ACHN (cell line): ENCODE results near the gene PIM1.
"Not testable (repeated sequence)": the region's sequence is repeated elsewhere in the genome, so short reads cannot be mapped to it uniquely, and the experiment has no call there.

ENCODE experiments used
- DNase-seq: peaks from one replicate; pipeline ENCODE4 v3.0.0-alpha.2; 2015
- in situ Hi-C: cut with HindIII; loops from 2 replicates; pipeline ENCODE4 v1.10.0; 2017; ENCODE audit warnings: low sequenced_read_pairs, low pct_ligation_motif_present, low pct_unique_long_range_greater_than_20kb

PIM1 gene

DNA sequence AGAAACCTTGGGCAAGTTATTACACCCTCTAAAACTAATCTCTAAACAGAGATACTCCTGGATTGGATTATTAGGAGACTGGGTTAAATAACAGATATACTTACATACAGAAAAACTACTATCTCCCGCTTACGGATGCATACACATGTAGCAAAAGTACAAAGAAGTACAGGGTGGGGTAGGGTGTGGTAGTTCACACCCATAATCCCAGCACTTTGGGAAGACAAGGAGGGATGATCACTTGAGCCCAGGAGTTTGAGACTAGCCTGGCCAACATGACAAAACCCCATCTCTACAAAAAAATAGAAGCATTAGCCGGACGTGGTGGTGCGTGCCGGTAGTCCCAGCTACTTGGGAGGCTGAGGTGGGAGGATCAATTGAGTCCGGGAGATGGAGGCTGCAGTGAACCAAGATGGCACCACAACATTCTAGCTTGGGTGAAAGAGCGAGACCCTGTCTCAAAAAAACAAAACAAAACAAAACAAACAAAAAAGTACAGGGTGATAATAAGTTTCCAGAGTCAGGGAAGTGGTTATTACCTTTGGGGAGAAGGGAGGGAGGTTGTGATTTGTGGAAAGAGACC is 8.1 kb downstream of the PIM1 start:
- in situ Hi-C loops: no loop called here
- no peak for DNase-seq

DNA sequence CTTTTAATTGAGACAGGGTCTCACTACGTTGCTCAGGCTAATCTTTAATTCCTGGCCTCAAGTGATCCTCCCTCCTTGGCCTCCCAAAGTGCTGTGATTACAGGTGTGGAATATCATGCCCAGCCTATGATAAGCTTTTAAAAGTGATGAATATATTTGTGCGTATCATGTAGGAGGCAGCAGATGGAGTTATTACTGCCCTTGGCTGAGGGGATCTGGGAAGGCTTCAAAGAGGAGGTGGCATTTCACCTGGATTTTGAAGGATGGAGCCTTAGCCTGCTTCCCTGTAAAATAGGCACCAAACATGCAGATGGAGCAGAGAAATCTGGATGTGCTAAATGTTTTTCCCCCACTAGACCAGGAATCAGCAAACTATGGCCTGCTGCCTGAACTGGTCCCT is 10.1 kb downstream of the PIM1 start:
- in situ Hi-C loops: no loop called here
- no peak for DNase-seq

- in situ Hi-C loops, DNase-seq: not testable (repeated sequence)
Measured at GRCh38 chr6:37180610-37181009, 10.7 kb downstream of the PIM1 start.

GRCh38 chr6:37182736-37183590 is 13.0 kb downstream of the PIM1 start:
- in situ Hi-C loops: no loop called here
- DNase-seq: no peak

DNA sequence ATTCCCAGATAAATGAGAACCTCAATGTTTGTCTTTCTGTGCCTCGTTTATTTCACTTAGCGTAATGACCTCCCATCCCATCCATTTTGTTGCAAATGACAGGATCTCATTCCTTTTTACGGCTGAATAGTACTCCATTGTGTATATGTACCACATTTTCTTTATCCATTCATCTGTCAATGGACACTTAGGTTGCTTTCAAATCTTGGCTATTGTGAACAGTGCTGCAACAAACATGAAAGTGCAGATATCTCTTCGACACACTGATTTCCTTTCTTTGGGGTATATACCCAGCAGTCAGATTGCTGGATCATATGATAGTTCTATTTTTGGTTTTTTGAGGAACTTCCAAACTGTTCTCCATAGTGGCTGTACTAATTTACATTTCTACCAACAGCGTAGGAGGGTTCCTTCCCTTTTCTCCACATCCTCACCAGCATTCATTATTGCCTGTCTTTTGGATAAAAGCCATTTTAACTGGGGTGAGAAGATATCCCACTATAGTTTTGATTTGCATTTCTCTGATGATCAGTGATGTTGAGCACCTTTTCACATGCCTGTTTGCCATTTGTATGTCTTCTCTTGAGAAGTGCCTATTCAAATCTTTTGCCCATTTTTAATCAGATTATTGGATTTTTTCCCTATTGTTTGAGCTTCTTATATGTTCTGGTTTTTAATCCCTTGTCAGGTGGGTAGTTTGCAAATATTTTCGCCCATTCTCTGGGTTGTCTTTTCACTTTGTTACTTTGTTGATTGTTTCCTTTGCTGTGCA is 16.2 kb downstream of the PIM1 start:
- DNase-seq: not testable (repeated sequence)

DNA sequence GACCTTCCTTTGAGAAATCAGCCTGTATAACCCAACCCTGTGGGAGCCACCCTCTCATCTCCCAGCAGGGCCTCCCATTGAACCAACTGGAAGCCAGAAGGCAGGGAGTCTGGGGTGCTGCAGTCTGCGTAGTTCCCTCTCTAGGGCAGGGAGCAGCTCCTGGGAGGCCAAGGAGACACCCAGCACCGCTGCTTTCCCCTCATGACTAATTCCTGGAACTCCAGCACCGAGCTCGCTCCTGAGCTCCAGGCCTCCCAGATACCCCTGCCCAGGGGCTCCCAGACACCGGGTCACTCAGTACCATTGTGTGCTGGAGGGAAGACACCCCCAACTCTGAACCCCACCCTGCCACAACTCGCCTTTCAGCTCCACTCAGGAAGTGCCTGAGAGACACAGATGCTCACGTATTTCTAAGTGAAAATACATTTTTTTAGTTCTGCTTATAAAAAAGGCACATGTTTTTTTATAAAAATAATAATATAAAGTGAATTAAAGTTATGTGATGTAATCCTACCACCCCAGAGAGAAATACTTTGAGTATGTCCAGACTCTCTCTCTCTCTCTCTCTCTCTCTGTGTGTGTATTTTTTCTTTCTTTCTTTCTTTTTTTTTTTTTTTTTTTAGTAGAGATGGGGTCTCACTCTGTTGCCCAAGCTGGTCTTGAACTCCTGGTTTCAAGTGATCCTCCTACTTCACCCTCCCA is 17.5 kb downstream of the PIM1 start:
- DNase-seq: no peak
- in situ Hi-C loops: no loop called here

More for the DNA sequence above, 16.2 kb downstream of the PIM1 start:
- in situ Hi-C loops: not testable (repeated sequence)

GRCh38 chr6:37188962-37189510 is 19.1 kb downstream of the PIM1 start:
- no peak for DNase-seq
- in situ Hi-C loops: no loop called here

- in situ Hi-C loops: no loop called here
- no peak for DNase-seq
Measured at GRCh38 chr6:37190159-37190535, 20.2 kb downstream of the PIM1 start.

GRCh38 chr6:37192666-37193065 is 22.7 kb downstream of the PIM1 start:
- DNase-seq: no peak
- in situ Hi-C loops: no loop called here

GRCh38 chr6:37194886-37195285 is 24.9 kb downstream of the PIM1 start:
- DNase-seq, in situ Hi-C loops: not testable (repeated sequence)

GRCh38 chr6:37196451-37196850 is 26.5 kb downstream of the PIM1 start:
- DNase-seq, in situ Hi-C loops: not testable (repeated sequence)

- in situ Hi-C loops: no loop called here
- no peak for DNase-seq
Measured at GRCh38 chr6:37200085-37200484, 30.1 kb downstream of the PIM1 start.

- in situ Hi-C loops: no loop called here
Measured at GRCh38 chr6:37201726-37202125, 31.8 kb downstream of the PIM1 start.

GRCh38 chr6:37202788-37203491 is 33.0 kb downstream of the PIM1 start:
- DNase-seq: no peak
- in situ Hi-C loops: no loop called here

More at GRCh38 chr6:37201726-37202125, 31.8 kb downstream of the PIM1 start:
- DNase-seq: no peak

GRCh38 chr6:37204014-37204751 is 34.2 kb downstream of the PIM1 start:
- DNase-seq: peak; percentile 25
- in situ Hi-C loops: no loop called here

DNA sequence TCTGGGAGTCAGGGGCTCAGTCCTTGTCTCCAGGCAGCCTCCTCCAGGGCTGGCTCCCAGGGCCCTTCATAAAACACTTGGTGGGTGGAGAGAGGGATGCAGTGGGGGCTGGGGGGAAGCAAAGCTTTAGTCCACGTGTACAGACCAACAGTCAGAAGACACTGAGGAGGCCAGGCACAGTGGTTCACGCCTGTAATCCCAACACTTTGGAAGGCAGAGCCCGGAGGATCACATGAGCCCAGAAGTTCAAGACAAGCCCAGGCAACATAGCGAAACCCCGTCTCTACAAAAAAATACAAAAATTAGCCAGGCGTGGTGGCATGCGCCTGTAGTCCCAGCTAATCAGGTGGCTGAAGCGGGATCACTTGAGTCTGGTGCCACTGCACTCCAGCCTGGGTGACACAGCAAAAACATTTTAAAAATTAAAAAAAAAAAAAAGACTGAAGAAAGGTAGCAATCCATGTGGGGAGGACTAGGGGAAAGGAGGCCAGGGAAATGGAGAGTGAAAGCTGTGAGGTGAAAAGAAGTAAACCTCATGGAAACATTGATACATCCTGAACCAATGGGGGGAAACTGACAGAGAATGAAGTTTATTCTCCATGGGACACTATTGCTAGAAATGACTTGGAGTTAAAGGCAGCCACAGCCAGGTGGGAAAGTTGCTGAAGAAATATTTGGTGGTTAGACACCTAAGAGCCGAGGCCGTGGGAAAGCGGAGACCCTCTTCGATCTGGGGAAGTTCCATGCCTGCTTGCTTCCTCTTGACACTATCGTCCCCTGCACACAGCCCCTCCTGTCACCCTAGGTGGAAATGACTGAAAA is 35.4 kb downstream of the PIM1 start:
- no peak for DNase-seq

DNA sequence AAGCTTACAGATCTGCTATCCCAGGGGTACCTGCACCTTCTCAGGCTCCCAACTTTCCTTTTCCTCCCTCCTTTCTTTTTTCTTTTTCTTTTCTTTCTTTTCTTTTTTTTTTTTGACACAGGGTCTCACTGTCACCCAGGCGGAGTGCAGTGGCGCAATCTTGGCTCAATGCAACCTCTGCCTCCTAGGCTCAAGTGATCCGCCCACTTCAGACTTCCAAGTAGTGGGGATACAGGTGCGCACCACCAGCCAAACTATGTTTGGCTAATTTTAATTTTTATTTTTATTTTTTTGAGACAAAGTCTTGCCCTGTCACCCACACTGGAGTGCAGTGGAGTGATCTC is 36.0 kb downstream of the PIM1 start:
- DNase-seq: no peak
- in situ Hi-C loops: no loop called here

More for the DNA sequence above, 35.4 kb downstream of the PIM1 start:
- in situ Hi-C loops: no loop called here
